ENCODE data around the gene SLC25A1. TPM values are rescaled to one million over a fixed set of nuclear protein-coding genes. Genes with fewer than 3 reads are reported as not detected.

The SLC25A1 gene
- total RNA-seq, 1 experiment from 2014 or later: 151 TPM

DNA sequence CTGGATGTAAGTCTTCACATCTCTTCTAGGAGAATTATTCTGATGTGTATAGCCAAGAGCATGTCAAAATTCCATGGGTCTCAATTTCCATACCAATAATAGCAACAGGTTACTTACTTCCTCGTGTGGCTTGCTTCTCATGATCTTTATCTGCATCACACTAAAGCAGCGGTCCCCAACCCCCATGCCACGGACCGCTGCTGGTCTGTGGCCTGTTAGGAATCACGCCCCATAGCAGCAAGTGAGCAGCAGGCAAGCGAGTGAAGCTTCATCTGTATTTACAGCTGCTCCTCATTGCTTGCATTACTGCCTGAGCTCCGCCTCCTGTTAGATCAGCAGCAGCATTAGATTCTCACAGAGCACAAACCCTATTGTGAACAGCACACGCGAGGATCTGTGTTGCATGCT, 28.9 kb upstream of the SLC25A1 start:
- no peak overlapping the region for H2BK120ac ChIP-seq (ENCODE audit: low read depth, low read length, poor library complexity, severe bottlenecking)
- no peak for DNase-seq
- no peak overlapping the region for H2AFZ ChIP-seq (ENCODE audit: low read length)
- H4K20me1 ChIP-seq (ENCODE audit: control insufficient read depth, insufficient read depth, insufficient read length): no peaks in the 10 kb centered on the region
- H3K18ac ChIP-seq (ENCODE audit: insufficient read length, low read depth, low read length): no peak overlapping the region
- H3K14ac ChIP-seq (ENCODE audit: insufficient read depth, low read length): no peak overlapping the region
- H2BK12ac ChIP-seq (ENCODE audit: insufficient read length, low read depth, low read length): no peak overlapping the region
- H3K79me2 ChIP-seq (ENCODE audit: insufficient read depth, low read length): no peaks in the 10 kb centered on the region
- H3K4ac ChIP-seq (ENCODE audit: low read depth, low read length): no peak overlapping the region
- H4K8ac ChIP-seq (replicated peaks; ENCODE audit: insufficient read length, low read depth, low read length): no peak overlapping the region
- Mint-ChIP-seq H3K27me3 (ENCODE audit: low read depth) (peaks cover under 1% of the 10 kb centered on the region; the same call in 1 of the 2 replicates), H3K36me3 (ENCODE audit: insufficient read depth in 1 of 3, low read depth in 3 of 3) (peaks cover 7 to 21% (median 21%) of the 10 kb centered on the region in 3 experiments), H3K4me1 (peaks cover 6 to 11% of the 10 kb centered on the region in 2 experiments), H3K27ac (no peak overlapping the region), H3K4me3 (no peak overlapping the region), H3K9me3 (no peaks in the 10 kb centered on the region)
- H3K23me2 ChIP-seq (ENCODE audit: insufficient read length, low read depth, low read length, poor library complexity, severe bottlenecking): no peaks in the 10 kb centered on the region
- no peak overlapping the region for H3K4me2 ChIP-seq (ENCODE audit: insufficient read depth, insufficient read length, low read length)
- H4K91ac ChIP-seq (ENCODE audit: insufficient read length, low read depth, low read length): no peak overlapping the region
- H3K27ac ChIP-seq (ENCODE audit: insufficient read length, low read depth, low read length): no peak overlapping the region
- H2BK5ac ChIP-seq (ENCODE audit: insufficient read length, low read length): no peak overlapping the region
- no peak overlapping the region for H2AK5ac ChIP-seq (ENCODE audit: insufficient read length, low read length)
- H3K23ac ChIP-seq (ENCODE audit: insufficient read length, low read depth, low read length): no peak overlapping the region
- no peak overlapping the region for H4K5ac ChIP-seq (ENCODE audit: insufficient read length, low read depth, low read length)
- H3T11ph ChIP-seq (ENCODE audit: low read length): no peak overlapping the region
- no peak overlapping the region for H3K56ac ChIP-seq (ENCODE audit: insufficient read length, low read depth, low read length)
- H3K27me3 ChIP-seq (ENCODE audit: insufficient read depth, low read length): no peaks in the 10 kb centered on the region
- H2BK15ac ChIP-seq (ENCODE audit: low read depth, low read length): no peak overlapping the region
- no peak overlapping the region for H3K9ac ChIP-seq (ENCODE audit: extremely low read depth, insufficient read length, low read length)
- no peaks in the 10 kb centered on the region for H3K9me3 ChIP-seq (ENCODE audit: control insufficient read depth, low read depth, low read length)
- TF ChIP-seq, protein P1, sequence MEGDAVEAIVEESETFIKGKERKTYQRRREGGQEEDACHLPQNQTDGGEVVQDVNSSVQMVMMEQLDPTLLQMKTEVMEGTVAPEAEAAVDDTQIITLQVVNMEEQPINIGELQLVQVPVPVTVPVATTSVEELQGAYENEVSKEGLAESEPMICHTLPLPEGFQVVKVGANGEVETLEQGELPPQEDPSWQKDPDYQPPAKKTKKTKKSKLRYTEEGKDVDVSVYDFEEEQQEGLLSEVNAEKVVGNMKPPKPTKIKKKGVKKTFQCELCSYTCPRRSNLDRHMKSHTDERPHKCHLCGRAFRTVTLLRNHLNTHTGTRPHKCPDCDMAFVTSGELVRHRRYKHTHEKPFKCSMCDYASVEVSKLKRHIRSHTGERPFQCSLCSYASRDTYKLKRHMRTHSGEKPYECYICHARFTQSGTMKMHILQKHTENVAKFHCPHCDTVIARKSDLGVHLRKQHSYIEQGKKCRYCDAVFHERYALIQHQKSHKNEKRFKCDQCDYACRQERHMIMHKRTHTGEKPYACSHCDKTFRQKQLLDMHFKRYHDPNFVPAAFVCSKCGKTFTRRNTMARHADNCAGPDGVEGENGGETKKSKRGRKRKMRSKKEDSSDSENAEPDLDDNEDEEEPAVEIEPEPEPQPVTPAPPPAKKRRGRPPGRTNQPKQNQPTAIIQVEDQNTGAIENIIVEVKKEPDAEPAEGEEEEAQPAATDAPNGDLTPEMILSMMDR (conservative IDR thresholded peaks at IDR 0.05): no peak
- no peak overlapping the region for H2BK20ac ChIP-seq (ENCODE audit: low read depth, low read length, poor library complexity, severe bottlenecking)
- no peaks in the 10 kb centered on the region for H3K79me1 ChIP-seq (ENCODE audit: insufficient read depth, low read depth, low read length, poor library complexity, severe bottlenecking)
- WGBS (ENCODE audit: extremely low coverage, insufficient read length, low lambda C conversion rate): no CpG with 5 or more reads among the region's 9 CpGs
- no peaks in the 10 kb centered on the region for H3K4me1 ChIP-seq (ENCODE audit: insufficient read depth, low read length)

All from H9 (cell line).